HG02870 (cell line): ENCODE results near the gene TADA2A.

Source experiments
- ATAC-seq: cut with Tn5 transposase; IDR thresholded peaks from one replicate; pipeline ENCODE4 v1.9.1; 2021; ENCODE audit warnings: mild to moderate bottlenecking, moderate library complexity; ENCODE audit not compliant: unreplicated experiment

Gene TADA2A

GRCh38 chr17:37406635-37407461, at the start of gene TADA2A, which contains the start of gene ACACA:
TSS of gene TADA2A (plus strand) at chr17:37406886. CDS start at chr17:37411366, 4,480 bp downstream.
TSS of gene ACACA (minus strand) at chr17:37406836. CDS start at chr17:37406299, 537 bp downstream.
- ATAC-seq = peak; percentile 61

- peak; percentile 22 for ATAC-seq
Observed at GRCh38 chr17:37358098-37358829, 48.4 kb upstream of the TADA2A start.

GRCh38 chr17:37358830-37359681, 47.6 kb upstream of the TADA2A start:
- ATAC-seq = peak; percentile 85

- ATAC-seq = no peak
Observed at GRCh38 chr17:37359682-37360188, 47.0 kb upstream of the TADA2A start.

GRCh38 chr17:37360632-37361031, 46.1 kb upstream of the TADA2A start:
- no peak for ATAC-seq

- no peak for ATAC-seq
Observed at GRCh38 chr17:37361543-37361942, 45.1 kb upstream of the TADA2A start.

- ATAC-seq = no peak
Observed at GRCh38 chr17:37365589-37365988, 41.1 kb upstream of the TADA2A start.

GRCh38 chr17:37368577-37368976, 38.1 kb upstream of the TADA2A start:
- no peak for ATAC-seq

- no peak for ATAC-seq
Observed at GRCh38 chr17:37373530-37374159, 33.0 kb upstream of the TADA2A start.

GRCh38 chr17:37375706-37376105, 31.0 kb upstream of the TADA2A start, which contains the start of gene C17orf78:
TSS of gene C17orf78 (plus strand) at chr17:37375985. CDS start at chr17:37376093, 108 bp downstream.
- no peak for ATAC-seq

GRCh38 chr17:37382056-37382455, 24.6 kb upstream of the TADA2A start:
- ATAC-seq = no peak

- ATAC-seq = no peak
Observed at GRCh38 chr17:37384560-37385149, 22.0 kb upstream of the TADA2A start.

GRCh38 chr17:37385474-37385990, 21.2 kb upstream of the TADA2A start:
- ATAC-seq = no peak

- ATAC-seq = no peak
Observed at GRCh38 chr17:37386462-37386861, 20.2 kb upstream of the TADA2A start.

GRCh38 chr17:37388266-37388665, 18.4 kb upstream of the TADA2A start:
- no peak for ATAC-seq

GRCh38 chr17:37389160-37389559, 17.5 kb upstream of the TADA2A start:
- no peak for ATAC-seq

- no peak for ATAC-seq
Observed at GRCh38 chr17:37391146-37391545, 15.5 kb upstream of the TADA2A start.

- ATAC-seq = peak; percentile 57
Observed at GRCh38 chr17:37392024-37392590, 14.6 kb upstream of the TADA2A start.

- ATAC-seq = no peak
Observed at GRCh38 chr17:37393352-37393751, 13.3 kb upstream of the TADA2A start.
